HG02678 (cell line): Measurements from ENCODE around the gene TBC1D5.
"Not testable (repeated sequence)": the region's sequence is repeated elsewhere in the genome, so short reads cannot be mapped to it uniquely, and the experiment has no call there.

Source experiments
- ATAC-seq: cut with Tn5 transposase; IDR thresholded peaks from one replicate; pipeline ENCODE4 v1.9.1; 2021; ENCODE audit warnings: mild to moderate bottlenecking, moderate library complexity; ENCODE audit not compliant: unreplicated experiment

TBC1D5 gene

DNA sequence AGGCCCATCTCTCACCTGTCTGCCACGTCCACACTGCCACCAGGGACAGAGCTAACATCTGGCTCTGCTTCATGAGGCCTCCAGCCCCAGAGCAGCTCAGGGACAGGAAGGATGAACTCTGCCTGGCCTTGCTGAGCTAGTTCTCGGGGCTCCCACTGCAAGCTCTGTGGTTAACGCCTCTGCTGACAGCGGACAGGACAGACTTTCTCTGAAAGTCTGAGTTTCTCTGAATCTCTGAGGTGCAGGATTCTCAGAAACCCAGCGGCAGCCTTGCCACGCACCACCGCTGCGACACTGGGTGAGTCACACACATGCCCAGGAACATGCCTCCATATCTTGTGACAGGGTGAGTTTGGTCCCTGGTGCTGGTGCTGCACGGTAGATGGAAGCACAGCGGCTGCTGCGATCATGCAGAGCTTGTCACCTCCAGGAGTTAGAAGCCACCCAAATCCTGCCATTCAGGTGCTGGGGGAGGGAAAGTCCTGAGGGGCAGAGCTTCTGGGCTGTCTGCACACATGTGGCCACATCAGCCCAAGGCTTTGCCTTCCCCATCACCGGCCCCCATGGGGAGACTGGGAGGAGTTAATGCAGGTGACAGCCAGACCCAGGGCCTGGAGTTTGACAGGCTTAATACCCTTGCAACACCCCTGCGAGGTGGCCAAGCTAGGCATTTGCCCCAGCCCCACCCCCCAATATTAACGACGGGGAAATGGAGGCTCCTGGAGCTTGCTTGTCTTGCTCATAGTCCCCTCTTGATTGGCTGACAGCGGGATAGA lies 590.6 kb downstream of the TBC1D5 start:
- peak; percentile 96 for ATAC-seq

DNA sequence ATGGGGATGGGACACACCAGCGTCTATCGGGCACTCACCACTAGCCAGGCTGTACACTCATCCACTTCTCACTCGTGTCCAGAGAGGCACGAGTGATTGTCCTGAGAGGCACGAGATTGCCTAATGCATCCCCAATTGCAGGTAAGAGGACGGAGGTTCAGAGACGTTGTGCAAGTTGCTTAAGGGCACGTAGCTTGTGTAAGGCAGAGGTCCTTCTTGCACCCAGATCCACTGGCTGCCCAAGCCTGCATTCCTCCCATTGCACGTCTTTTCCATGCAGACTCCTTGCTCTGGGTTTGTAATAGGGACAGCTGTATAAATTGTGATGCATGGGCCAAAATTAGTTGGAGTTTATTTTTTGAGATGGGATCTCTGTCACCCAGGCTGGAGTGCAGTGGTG lies 593.4 kb downstream of the TBC1D5 start:
- no peak for ATAC-seq

DNA sequence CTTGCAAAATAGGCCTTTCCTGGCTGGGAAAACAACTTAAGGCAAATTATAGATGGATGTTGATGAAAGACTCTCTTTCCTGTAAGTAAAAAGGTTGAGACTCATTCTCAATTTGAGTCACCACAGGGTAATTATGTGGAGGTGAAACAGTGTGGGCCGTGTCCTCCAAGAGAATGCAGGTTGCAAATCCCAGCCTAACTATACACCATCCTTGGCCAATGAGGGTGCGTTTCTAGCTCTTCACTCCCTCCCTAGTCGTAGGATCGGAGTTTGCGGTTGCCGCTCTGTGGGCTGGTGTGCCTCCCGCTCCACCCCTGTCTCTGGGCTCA lies 597.8 kb downstream of the TBC1D5 start:
- no peak for ATAC-seq

DNA sequence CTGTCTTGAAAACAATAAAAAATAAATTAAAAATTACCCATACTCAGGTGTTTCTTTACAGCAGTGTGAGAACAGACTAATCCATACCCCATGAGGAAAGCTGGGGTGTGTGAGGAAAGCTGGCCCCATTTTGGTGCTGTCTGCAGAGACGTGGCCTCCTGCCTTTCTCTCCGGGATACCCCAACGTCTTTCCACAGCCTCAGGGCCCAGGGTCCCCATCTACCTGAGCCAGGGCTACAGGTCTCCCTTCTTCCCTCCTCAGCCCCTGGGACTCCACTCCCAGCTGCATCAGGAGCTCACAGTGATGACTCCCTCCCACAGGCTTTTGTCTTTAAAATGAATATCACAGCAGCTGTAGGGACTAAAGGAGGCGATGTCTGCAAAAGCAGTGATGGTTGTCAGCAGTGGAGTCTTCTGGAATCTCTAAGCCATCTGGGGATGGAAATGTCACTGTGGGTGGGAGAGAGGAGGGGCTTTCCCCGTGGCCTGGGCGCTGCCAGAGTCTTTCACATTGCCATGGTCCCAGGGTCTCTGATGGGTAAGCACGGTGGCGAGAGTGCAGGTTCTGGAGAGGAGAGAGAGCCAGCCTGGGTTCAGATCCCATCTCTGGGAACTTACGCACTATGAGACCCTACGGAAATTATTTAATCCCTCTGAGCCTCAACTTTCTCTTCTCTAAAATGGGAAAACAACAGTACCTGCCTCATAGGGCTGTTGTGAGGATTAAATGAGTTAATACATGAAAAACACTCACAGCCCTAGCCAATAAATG lies 598.4 kb downstream of the TBC1D5 start:
- ATAC-seq: no peak

DNA sequence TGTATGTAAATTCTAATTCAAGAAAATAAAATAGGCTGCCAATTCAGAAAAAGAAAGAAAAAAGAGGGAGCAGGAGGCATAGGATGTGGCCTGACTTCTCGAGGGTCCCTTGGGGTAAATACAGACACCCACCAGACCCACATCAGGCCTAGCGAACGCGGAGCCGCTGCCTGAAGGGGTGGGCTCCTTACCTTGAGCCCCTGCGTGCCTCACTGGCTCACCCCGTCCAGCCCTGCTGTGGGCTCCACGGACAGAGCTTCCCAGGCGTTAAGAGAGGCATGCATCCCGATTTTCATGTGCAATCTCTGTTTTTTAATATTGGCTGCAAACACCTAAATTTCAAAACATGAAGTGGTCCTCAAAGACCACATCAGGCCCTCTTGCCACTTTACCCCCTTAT lies 599.9 kb downstream of the TBC1D5 start:
- no peak for ATAC-seq

DNA sequence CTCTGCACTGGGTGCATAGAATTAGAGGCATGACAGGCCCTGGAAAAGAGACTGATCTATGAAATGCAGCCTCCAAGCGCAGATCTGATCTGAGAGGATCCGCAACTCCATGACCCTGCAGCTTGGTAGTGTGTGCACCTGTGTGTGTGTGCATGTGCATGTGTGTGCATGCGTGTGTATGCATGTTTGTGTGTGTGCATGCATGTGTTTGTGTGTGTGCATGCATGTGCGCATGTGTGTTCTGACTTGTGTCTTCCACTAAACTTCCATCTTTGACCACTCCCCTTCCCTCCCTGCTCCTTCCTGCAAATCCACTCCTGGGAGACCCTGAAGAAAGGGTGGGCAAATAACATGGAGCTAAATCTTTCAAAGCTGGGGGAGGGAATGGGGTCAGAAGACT lies 600.7 kb downstream of the TBC1D5 start:
- no peak for ATAC-seq

DNA sequence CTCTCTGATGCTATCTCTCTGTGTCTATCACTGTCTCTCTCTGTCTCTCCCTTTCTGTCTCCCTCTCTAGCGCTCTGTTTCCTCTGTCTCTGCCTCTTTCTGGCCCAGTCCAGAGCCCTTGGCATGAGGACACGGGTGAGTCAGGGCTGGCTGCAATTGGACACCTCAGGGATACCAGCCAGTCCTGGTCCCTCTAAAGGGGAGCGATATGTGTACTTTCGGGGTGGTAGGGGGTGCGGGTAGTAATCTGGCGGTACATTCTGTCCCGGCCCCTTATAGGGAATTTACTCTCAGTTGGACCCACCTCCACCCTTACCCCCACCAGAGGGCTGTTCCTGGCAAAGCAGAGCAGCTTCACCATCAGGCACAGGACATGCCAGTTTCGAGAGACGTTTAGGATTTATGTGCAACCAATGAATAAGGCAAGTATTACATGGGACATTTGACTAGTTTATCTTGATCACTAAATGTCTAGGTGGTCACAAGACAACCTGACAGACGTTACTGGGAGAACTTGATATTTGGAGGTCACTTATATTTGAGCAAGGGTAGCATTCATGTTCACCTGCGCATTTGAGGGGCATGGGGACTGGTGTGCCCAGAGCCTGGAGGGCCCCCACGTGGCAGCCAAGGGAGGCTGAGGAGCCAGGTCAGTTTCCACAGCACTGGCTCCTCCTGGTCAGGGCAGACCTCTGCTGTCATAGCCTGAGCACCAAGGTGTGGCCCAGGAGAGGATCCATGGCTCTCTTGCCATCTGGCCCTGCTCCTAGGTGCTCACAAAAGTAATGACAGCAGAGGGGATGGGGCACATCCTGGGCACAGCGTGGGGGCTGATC lies 601.5 kb downstream of the TBC1D5 start:
- no peak for ATAC-seq

DNA sequence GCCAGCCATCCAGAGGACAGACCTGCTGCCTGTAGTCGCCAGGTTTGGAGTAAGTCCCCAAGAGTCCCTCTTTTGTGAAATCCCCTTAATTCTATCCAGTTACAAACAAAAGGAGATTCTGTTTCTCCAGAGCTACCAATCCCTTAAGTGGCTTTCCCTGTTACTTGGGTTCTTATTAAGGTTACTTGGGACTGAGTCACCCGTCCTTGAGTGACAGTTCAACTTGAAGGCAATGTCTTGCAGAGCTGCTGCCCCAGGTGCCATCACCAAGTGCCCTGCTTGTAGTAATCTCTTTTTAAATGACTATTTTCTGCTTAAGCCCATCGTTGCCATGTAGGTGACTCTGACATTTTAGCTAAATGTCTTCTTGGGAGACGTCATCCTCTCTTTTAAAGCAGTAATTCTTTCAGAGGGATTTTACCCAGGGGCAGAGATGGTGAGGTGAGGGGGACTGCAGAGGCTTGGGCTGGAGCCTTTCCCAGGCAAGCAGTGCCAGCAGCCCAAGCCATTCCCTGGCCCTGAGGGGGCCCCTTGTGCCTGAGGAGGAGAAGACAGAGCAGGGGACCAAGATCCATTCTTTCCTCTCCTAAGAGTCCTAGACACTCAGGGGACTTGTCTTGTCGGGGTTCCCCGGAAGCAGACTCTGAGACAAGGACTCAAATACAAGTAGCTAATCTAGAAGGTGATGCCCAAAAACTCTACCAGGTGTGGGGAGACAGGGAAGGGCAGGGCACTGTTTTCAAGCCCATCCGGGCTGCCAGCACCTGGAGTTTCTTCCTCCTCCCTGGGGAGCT lies 604.0 kb downstream of the TBC1D5 start:
- ATAC-seq: no peak

DNA sequence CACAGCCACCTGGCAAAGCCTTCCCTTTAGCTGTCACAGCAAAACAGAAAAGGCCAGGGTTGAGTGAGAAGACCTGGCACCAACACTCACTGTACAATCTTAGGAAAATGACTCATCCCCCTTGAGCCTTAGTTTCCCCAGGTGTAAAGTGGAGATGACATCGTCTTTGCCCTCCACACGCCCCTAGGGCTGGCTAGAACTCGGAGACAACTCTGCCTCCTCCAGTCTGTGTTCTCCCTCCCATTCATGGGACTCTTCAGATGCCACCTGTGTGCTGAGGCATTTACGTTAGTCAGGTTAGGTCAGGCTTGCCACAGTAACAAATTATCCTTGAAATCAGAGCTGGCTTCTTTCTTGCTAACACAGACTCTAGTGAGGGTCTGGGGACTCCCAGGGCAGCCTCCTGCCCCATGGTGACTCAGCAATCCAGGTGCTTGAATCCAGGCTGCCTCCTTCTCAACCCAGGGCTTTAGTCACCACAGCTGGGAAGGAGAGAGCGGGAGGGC lies 605.1 kb downstream of the TBC1D5 start:
- ATAC-seq: no peak

DNA sequence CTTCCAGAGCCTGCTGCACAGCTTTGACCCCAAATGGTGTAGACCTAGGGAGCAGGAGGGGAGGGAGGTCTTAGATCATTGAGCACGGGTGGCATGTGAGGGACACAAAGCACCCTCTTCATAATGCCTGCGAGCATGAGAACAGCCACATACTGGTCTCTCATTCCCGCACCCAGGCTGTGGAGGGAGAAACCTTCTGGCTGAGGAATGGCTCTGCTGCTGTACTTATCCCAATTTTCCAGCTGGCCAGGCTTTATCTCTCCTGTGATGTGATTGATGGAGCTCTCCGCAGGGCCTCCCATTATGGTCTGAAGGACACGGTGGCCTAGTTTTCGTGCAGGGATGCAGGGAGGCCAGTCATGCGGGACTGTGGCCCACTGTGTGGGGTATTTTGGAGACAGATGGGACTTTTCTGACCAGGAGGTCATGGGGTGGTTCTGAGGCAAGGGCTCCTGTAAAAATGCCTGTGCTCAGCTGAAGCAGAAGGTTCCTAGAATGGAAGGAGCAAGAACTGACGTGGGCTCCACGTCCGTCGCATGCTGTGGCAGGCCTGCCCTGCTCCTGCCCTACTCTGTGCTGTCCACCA lies 606.2 kb downstream of the TBC1D5 start:
- no peak for ATAC-seq

DNA sequence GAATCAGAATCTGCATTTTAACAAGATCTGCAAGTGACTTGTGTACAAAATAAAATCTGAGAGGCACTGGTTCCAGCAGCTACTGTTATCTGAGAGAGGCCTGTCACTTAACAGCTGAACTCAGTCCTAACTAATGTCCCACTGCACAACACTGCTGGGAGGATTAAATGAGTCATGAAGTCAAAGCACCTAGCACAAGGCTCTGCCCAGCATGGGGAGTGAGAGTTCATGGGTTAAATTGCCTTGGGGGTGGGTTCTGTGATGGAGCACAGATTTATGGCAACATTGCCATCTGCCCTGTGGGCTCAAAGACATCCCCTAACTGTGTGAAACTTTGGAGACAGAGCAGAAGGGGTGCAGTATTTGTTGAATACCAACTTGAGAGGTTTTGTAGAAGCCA lies 606.7 kb downstream of the TBC1D5 start:
- no peak for ATAC-seq

DNA sequence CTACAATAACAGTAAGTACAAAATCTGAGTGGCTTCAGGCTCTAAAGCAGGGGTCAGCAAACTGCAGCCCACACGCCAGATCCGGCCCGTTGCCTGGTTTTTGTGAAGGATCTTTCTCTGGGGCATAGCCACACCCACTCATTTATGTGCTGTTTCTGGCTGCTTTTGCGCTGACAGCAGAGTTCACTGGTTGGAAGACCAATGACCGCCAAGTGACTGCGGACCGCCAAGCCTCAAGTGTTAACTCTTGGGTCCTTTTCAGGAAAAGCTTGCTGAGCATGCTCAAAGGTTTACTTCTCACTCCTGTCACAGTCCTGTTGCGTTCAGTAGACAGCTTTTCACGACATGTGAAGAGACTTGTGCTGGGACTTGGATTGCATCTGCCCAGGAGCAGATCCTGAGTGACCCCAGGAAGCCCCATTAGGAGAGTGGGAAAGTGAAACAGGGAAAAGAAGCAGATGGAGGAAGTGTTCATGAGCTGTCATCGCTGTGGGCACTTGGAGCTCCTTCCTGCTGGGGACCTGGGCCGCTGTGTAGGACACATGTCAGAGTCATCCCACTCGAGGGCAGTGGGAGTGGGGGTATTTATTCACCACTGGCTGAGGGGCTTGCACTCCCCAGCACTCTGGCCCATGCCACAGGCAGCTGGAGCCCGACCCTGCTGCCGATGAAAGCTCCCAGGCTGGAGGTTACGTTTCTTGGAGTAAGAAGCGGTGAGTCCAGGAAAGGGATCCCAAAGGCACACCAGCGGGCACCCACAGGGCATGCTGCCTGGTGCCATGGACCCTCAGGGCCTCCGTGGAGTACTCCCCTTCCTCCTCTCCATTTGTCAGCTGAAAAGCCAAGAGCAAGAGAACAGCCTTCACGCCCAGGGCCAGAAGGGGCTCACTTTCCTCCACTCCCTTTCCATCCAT lies 608.5 kb downstream of the TBC1D5 start:
- no peak for ATAC-seq

DNA sequence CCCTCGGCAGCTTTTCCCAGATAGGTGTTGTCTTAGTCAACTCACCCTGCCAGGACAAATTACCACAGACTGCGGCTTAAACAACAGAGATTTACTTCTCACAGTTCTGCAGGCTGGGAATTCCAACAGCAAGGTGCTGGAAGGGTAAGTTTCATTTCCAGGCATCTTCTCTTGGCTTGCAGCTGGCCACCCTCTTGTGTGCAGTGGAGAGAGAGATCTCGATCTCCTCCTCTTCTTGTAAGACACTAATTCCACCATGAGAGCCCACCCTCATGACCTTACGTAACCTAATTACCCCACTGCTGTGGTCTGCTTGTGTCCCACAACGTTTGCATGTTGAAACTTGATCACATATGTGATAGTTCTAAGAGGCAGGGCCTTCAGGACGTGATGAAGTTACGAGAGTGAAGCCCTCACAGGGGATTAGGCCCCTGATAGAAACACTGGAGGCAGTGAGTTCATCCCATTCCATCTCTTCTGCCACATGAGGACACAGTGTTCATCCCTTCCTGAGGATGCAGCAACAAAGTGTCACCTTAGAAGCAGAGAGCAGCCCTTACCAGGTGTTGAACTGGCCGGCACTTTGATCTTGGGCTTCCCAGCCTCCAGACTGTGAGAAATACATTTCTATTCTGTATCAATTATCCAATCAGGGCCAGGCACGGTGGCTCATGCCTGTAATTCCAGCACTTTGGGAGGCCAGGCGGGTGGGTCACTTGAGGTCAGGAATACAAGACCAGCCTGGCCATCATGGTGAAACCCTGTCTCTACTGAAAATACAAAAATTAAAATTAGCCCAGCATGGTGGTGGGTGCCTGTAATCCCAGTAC lies 609.9 kb downstream of the TBC1D5 start:
- ATAC-seq: no peak

DNA sequence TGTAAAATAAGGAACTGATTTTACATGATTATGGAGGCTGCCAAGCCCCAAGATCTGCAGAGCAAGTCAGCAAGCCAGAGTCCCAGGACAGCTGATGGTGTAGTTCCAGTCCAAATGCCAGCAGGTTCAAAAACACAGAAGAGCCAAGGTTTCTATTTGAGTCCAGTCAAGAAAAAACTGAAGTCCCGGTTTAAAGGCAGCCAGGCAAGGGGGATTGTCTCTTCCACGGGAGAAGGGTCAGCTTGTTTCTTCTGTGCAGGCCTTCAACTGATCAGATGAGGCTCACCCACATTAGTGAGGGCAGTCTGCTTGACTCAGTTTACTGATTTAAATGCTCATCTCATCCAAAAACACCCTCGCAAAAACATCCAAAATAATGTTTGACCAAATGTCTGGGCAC lies 611.5 kb downstream of the TBC1D5 start:
- ATAC-seq: no peak

DNA sequence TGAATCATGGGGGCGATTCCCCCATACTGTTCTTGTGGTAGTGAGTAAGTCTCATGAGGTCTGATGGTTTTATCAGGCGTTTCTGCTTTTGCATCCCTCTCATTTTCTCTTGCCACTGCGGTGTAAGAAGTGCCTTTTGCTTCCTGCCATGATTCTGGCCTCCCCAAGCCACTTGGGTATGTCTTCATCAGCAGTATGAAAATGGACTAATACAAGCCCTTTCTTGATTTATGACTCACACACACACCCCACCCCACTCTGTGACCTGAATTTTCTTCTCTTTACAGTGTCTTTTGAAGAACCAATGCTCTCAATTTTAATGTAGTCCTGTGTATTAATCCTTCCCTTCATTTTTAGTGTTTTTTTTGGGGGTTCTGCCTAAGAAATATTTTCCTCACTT lies 612.9 kb downstream of the TBC1D5 start:
- ATAC-seq: no peak

DNA sequence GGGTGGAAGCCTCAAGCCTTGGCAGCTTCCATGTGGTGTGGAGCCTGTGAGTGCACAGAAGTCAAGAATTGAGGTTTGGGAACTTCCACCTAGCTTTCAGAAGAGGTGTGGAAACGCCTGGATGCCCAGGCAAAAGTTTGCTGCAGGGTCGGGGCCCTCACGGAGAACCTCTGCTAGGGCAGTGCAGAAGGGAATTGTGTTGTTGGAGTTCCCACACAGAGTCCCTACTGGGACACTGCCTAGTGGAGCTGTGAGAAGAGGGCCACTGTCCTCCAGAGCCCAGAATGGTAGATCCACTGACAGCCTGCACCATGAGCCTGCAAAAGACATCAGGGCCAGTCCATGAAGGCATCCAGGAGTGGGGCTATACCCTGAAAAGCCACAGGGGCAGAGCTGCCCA lies 613.8 kb downstream of the TBC1D5 start:
- not testable (repeated sequence) for ATAC-seq

DNA sequence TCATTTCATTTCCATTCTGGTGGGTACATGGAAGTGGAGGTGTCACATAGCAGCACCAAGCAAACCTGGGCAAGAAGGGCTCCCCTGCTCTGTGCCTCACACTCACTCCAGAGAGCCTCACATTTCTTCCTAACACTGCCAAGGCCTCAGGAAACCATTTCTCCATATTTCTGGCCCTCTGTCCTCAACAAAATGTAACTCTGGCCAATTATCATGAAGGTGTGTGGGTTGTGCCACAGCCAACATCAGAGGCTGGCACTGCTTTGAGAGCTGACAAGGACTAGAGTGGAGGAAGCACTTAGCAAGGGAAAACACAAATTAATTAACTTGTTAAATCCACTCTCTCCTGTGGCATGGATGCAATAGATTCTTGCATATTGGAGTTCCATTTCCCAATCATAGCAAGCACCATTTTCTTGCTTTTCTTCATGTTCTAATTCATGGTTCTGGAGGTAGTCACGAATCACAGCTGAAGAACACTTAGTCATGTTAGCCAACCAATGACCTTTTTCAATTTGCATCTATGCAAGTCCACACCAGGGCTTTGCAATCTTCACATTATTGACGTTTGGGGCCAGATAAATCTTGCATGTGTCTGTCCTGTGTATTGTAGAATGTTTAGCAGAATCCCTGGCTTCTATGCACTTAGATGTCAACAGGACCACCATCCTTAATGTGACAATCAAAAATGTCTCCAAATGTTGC lies 616.5 kb downstream of the TBC1D5 start:
- ATAC-seq: no peak

DNA sequence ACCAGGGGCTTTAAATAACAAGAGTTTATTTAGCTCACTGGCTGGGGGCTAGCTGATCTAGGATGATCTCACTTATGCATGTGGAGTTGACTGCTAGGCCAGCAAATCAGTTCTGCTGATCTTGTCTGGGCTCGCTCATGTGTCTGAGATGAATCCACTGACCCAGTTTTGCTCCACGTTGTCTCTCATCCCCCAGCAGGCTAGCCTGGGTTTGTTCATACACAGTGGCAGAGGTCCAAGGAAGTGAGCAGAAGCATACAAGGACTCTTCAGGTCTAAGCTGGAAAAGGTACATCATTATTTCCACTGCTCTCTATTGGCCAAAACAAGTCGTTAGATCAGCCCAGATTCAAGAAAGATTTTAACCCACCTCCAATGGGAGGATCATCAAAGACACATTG lies 619.7 kb downstream of the TBC1D5 start:
- ATAC-seq: no peak
